NT2/D1 (cell line): ENCODE data around the gene NLRP6.

Source experiments
- DNase-seq: peaks from one replicate; pipeline ENCODE4 v3.0.0-alpha.2; 2011; ENCODE audit warnings: low read depth, low spot score
- H3K27me3 ChIP-seq: 2 replicates; pipeline ENCODE4 v1.6.0; 2011; ENCODE audit warnings: mild to moderate bottlenecking; ENCODE audit not compliant: insufficient read length, insufficient read depth
- H3K36me3 ChIP-seq: 2 replicates; pipeline ENCODE4 v1.6.1; 2011; ENCODE audit warnings: mild to moderate bottlenecking, low read length, mixed read lengths; ENCODE audit not compliant: insufficient read depth, insufficient read length
- H3K4me1 ChIP-seq: 2 replicates; pipeline ENCODE4 v1.5.1; 2011; ENCODE audit not compliant: insufficient read depth, insufficient read length
- H3K4me3 ChIP-seq: 2 replicates; pipeline ENCODE4 v1.5.1; 2011; ENCODE audit warnings: low read depth; ENCODE audit not compliant: insufficient read length
- H3K9ac ChIP-seq: 2 replicates; pipeline ENCODE4 v1.6.0; 2011; ENCODE audit warnings: low read depth; ENCODE audit not compliant: insufficient read length
- H3K9me3 ChIP-seq: 2 replicates; pipeline ENCODE4 v1.5.1; 2011; ENCODE audit warnings: mild to moderate bottlenecking, low read length; ENCODE audit not compliant: insufficient read depth
- SUZ12 ChIP-seq: IDR thresholded peaks from 2 replicates; pipeline ENCODE4 v1.6.1; 2011; ENCODE audit not compliant: insufficient read length, insufficient read depth; ENCODE audit errors: extremely low read depth
- YY1 ChIP-seq: IDR thresholded peaks from 2 replicates; pipeline ENCODE4 v1.6.1; 2011; ENCODE audit not compliant: insufficient read length, insufficient read depth
- ZNF274 ChIP-seq: IDR thresholded peaks from 2 replicates; pipeline ENCODE4 v1.6.1; 2011; ENCODE audit warnings: mild to moderate bottlenecking, low read depth, low read length

The NLRP6 gene

GRCh38 chr11:297586-298405, 19.6 kb downstream of the NLRP6 start:
- peaks cover 35% of the 10 kb centered on the region for H3K36me3 ChIP-seq
- H3K4me3 ChIP-seq: no peak overlapping the region
- H3K27me3 ChIP-seq: no peaks in the 10 kb centered on the region
- H3K9ac ChIP-seq: peak overlapping the region; percentile 50
- DNase-seq: no peak
- no peaks in the 10 kb centered on the region for H3K9me3 ChIP-seq
- peaks cover 27% of the 10 kb centered on the region for H3K4me1 ChIP-seq
- TF ChIP-seq ZNF274 (no peak), SUZ12 (no peak), YY1 (no peak)

- no peaks in the 10 kb centered on the region for H3K9me3 ChIP-seq
- H3K27me3 ChIP-seq: no peaks in the 10 kb centered on the region
- TF ChIP-seq YY1 (no peak), SUZ12 (no peak), ZNF274 (no peak)
- no peak overlapping the region for H3K4me3 ChIP-seq
- peak overlapping the region; percentile 50 for H3K9ac ChIP-seq
- peaks cover 27% of the 10 kb centered on the region for H3K4me1 ChIP-seq
- peaks cover 28% of the 10 kb centered on the region for H3K36me3 ChIP-seq
- no peak for DNase-seq
Observed at GRCh38 chr11:298406-299065, 20.3 kb downstream of the NLRP6 start.

- H3K27me3 ChIP-seq: no peaks in the 10 kb centered on the region
- H3K9ac ChIP-seq: peak within 1 kb of the TSS; percentile 8
- no peaks in the 10 kb centered on the region for H3K9me3 ChIP-seq
- H3K36me3 ChIP-seq: peaks cover 21% of the 10 kb centered on the region
- H3K4me3 ChIP-seq: no peak within 1 kb of the TSS
- peaks cover 29% of the 10 kb centered on the region for H3K4me1 ChIP-seq
- TF ChIP-seq ZNF274: no peak
- no peak for TF ChIP-seq SUZ12
- TF ChIP-seq YY1: no peak
- DNase-seq: no peak
Observed at GRCh38 chr11:299081-299891, 21.1 kb downstream of the NLRP6 start, which contains the start of gene IFITM5. IFITM5 (minus strand) TSS chr11:299526; CDS start chr11:299490, 36 bp downstream.

- TF ChIP-seq YY1 (no peak), ZNF274 (no peak), SUZ12 (no peak)
- H3K4me1 ChIP-seq: peaks cover 30% of the 10 kb centered on the region
- no peak overlapping the region for H3K4me3 ChIP-seq
- no peaks in the 10 kb centered on the region for H3K27me3 ChIP-seq
- no peaks in the 10 kb centered on the region for H3K9me3 ChIP-seq
- H3K36me3 ChIP-seq: peaks cover 12% of the 10 kb centered on the region
- H3K9ac ChIP-seq: no peak overlapping the region
- no peak for DNase-seq
Observed at GRCh38 chr11:299951-300735, 21.9 kb downstream of the NLRP6 start.

GRCh38 chr11:303363-303762, 25.2 kb downstream of the NLRP6 start:
- no peaks in the 10 kb centered on the region for H3K36me3 ChIP-seq
- H3K9ac ChIP-seq: peak overlapping the region; percentile 24
- no peaks in the 10 kb centered on the region for H3K9me3 ChIP-seq
- H3K27me3 ChIP-seq: no peaks in the 10 kb centered on the region
- DNase-seq: no peak
- H3K4me3 ChIP-seq: no peak overlapping the region
- H3K4me1 ChIP-seq: peaks cover 33% of the 10 kb centered on the region
- TF ChIP-seq ZNF274: no peak
- TF ChIP-seq SUZ12: no peak
- no peak for TF ChIP-seq YY1

GRCh38 chr11:304061-304506, 25.9 kb downstream of the NLRP6 start:
- no peaks in the 10 kb centered on the region for H3K36me3 ChIP-seq
- H3K9ac ChIP-seq: peak overlapping the region; percentile 51
- no peaks in the 10 kb centered on the region for H3K9me3 ChIP-seq
- no peak overlapping the region for H3K4me3 ChIP-seq
- no peak for DNase-seq
- TF ChIP-seq SUZ12: no peak
- no peak for TF ChIP-seq ZNF274
- TF ChIP-seq YY1: no peak
- no peaks in the 10 kb centered on the region for H3K27me3 ChIP-seq
- H3K4me1 ChIP-seq: peaks cover 29% of the 10 kb centered on the region
